ENCODE data around the gene PDE2A.

Gene PDE2A

GRCh38 chr11:72673943-72674828 is at the start of gene PDE2A:
Gene PDE2A, minus strand, starts transcription at chr11:72674422. Its CDS starts 215 bp downstream, at chr11:72674207.
- no peak for DNase-seq

DNA sequence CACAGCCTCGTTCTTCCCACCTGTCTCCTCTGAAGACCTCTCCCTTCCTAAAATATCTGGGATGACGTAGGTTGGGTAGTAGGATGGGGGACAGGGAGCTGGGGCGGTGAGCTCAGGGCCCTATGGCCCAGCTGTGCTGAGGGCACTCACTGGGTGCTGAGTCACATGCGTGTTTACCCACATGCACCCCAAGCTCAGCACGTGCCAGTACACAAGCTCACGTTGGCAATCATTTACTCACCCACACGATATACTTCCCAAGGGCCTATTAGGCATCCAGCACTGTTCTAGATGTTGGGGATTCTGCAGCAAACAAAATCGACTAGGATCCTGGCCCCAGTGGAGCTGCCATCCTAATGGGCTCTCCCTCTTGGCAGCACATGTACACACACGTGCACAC is 49.3 kb upstream of the PDE2A start:
- DNase-seq: no peak

- DNase-seq: peak; percentile 38 to 86 (median 71)
These were observed 48.0 kb upstream of the PDE2A start for GRCh38 chr11:72722050-72722748.

DNA sequence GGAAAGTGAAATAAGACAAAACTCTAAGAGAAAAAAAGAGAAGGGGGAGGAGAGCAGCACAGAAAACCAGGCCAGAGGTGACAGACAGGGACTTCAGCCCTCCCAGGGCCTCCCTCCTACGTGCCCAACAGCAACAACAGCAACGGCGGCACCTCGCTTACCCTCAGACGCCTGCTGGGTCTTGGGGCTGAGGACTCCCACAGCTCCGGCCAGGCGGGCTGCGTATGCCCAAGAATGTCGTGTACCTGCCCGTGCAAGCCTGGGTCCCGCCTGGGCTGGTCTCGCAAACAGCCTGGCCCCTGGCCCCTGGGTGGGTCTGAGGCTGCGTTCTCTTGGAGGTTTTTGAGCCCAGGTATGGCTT is 47.4 kb upstream of the PDE2A start:
- DNase-seq: peak in 2 of 4 experiments; percentile 18 to 25

- no peak for DNase-seq
These were observed 47.1 kb upstream of the PDE2A start for GRCh38 chr11:72721276-72721675.

DNA sequence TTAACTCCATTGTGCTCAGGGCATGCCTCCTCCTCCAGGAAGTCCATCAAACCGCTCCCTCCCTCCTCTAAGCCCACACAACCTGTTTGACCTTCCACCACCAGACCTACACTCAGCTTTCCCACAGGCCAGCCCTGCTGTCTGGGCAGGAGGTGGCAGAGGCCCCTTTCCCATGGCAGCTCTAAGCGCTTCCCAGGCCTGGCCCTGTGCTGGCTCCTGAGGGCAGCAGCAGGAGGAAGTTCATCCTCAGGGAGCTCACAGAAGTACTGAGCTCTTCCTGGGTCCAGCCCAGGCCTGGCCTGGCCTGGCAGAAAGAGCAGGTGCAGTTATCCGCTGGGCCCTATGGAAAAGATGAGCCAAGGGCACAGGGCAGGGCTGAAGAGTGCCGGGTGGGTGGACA is 46.6 kb upstream of the PDE2A start:
- no peak for DNase-seq

- no peak for DNase-seq
These were observed 45.8 kb upstream of the PDE2A start for GRCh38 chr11:72720047-72720446.

- DNase-seq: no peak
These were observed 45.3 kb upstream of the PDE2A start for GRCh38 chr11:72719551-72719950.

DNA sequence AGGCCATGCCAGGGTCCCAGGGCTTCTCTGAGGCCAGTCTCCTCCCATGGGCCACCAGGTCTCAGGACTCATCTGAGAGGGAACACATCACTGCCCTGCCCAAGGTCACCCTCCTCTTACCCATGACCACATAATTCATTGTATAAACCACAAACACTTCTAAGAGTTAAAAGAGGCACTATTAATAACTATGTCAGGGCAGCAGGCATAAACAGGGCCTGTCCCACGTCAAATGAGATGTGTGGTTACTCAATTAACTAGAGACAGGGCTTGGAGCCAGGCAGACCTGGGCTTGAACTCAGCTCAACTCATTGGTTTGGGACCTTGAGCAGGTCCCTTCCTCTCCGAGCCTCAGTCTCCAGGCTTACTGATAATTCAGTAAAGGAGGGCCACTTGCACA is 44.9 kb upstream of the PDE2A start:
- no peak for DNase-seq

- DNase-seq: no peak
These were observed 43.9 kb upstream of the PDE2A start for GRCh38 chr11:72718101-72718501.

- no peak for DNase-seq
These were observed 42.7 kb upstream of the PDE2A start for GRCh38 chr11:72716788-72717435.

- DNase-seq: no peak
These were observed 42.1 kb upstream of the PDE2A start for GRCh38 chr11:72716290-72716689.

- DNase-seq: no peak
These were observed 38.6 kb upstream of the PDE2A start for GRCh38 chr11:72712841-72713240.

GRCh38 chr11:72712168-72712751 is 38.0 kb upstream of the PDE2A start:
- no peak for DNase-seq

DNA sequence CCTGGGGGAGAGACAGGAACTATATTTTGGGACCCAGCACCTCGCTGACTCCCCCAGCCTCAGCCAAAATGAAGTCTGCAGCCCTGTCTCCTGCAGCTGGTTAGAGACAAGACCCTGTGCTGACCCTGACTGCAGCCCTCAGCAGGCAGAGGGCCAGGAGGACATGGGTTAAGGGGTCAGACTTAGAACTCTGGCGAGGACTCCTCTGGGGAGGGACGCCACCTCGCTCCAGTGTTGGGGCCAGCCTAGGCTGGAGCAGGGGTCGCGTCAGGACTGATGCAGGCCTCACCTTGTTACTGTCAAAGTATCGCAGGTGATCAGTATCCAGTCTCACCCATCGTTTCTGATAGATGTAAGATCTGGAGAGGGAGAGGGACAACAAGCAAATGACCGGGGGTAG is 36.9 kb upstream of the PDE2A start:
- DNase-seq: no peak

- no peak for DNase-seq
These were observed 36.1 kb upstream of the PDE2A start for GRCh38 chr11:72710278-72710677.

DNA sequence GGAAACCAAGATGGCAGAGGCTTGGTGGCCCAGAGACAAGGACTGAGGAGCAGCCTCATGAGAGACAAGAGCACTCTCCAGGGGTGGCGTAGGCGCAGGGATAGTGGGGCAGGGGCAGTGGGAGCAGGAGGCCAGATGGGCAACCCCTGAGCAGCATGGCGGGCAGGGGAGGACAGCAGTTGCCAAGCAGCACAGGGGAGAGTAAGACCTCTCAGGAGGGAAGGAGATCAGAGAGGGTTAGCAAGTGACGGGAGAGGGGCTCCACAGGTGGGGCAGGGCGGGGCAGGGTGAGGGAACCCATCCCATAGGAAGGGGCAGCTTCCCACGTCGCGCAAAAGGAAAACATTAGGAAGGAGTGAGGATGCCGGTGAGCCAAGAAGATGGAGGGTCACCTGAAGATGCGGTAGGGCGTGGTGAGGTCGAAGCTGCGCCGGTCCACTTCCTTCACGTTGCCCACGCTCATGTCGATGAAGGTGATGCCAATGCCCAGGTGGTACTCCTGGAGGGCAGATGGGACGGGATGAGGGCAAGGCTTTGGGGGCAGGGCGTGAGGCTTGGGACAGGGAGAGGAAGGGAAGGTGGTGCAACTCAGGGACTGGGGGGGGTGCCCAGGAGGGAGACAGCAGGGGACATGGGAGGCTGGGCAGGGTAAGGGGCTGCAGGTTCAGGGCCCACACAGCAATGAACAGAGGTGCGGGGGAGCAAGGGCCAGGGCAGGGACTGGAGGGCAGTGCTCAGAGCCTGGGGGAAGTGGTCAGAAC is 35.4 kb upstream of the PDE2A start:
- no peak for DNase-seq

GRCh38 chr11:72707032-72707431 is 32.8 kb upstream of the PDE2A start:
- no peak for DNase-seq

DNA sequence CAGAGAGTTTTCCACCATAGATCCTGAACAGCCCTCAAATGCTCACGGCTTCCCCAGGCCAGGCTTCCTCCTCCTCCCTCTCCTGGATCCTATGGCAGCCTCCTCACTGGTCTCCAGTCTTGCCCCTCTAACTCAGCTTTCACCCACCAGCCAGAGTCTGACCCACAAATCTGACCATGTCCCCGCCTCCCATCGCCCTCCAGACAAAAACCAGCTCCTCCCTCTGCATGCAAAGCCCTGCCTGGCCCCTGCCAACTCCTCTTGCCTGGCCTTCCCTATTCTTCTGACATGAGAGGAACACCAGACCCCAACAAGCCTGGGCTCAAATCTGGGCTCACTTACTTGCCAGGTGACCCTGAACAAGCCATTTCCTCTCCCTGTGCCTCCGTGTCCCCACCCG is 32.4 kb upstream of the PDE2A start:
- DNase-seq: no peak

DNA sequence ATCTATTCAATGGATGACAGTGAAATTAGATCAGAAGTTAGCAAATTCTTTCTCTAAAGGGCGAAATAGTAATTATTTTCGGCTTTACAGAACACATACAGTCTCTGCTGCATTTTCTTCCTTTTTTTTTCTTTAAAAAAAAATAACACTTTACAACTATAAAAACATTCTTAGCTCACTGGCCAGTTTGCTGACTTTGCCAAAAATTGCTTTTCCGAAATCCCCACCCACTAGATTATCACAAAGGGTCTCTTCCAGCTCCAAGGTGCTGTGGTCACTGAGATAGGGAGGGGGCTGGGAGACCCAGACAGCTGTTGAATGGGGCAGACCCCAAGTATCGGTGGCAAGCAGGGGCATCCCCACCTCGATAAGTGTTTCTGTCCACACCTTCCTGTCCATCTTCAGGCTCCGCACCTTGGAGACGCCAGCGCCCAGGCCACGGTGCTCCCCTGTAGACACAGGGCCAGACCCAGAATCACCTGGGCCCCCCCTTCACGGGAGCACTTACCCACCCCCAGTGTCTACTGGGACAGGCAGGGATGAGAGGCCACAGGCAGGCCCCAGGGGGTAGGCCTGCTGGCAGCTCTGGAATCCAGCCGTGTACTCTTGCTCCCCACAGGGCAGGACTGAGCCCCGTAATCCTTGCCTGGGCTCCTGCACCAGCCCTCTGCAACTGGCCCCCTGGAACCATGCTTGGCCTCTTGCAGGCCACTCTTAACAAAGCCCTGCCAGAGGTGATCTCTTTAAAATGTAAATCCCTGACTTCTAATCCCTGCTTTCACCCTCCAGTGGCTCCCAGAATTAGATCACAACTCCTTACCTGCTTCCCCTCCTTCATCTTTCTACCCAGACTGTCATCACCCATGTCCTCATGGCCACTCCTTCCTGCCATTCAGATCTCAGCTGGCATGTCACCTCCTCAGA is 31.5 kb upstream of the PDE2A start:
- no peak for DNase-seq

DNA sequence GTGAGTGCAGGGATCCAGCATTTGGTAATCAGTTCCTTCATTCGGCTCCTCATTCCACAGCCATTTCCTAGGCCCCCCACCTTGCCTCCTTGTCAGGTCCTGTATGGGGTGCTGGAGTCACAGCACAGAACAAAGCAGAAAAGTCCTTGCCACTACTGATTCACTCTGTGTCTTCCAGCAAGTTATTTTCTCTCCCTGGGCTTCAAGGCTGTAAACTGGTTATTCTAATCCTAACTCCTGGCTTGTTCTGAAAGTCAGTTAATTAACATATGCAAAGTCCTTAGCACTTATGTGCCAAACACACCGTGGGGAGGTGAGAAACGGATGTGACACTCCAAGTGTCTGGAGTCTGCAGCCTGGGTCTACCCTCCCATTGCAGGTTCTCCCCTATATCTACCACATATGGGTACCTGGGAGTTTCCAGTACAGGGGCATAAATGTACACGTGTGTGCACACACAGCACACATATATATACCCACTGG is 30.6 kb upstream of the PDE2A start:
- DNase-seq: no peak

Measured in activated naive CD4-positive, alpha-beta T cell (primary cell).